ENCODE measurements around the gene RMI1.
A peak's percentile ranks its signal among the peaks of the same experiment; 100 is the strongest.

The RMI1 gene

GRCh38 chr9:83971485-83971884 is 9.1 kb upstream of the RMI1 start:
- DNase-seq: no peak

GRCh38 chr9:83972286-83972685 is 8.3 kb upstream of the RMI1 start:
- no peak for DNase-seq

- no peak for DNase-seq
These were observed 5.3 kb upstream of the RMI1 start for GRCh38 chr9:83975300-83975699.

- DNase-seq: no peak
These were observed 4.2 kb upstream of the RMI1 start for GRCh38 chr9:83976372-83976771.

GRCh38 chr9:83977196-83977595 is 3.4 kb upstream of the RMI1 start:
- DNase-seq: no peak

- DNase-seq: peak; percentile 79
These were observed 1.4 kb upstream of the RMI1 start for GRCh38 chr9:83978992-83979811.

- DNase-seq: peak; percentile 99
These were observed 702 bp upstream of the RMI1 start, which contains the start of gene HNRNPK for GRCh38 chr9:83979812-83980394. TSS of gene HNRNPK (minus strand) at chr9:83980215. CDS start at chr9:83978252, 1,963 bp downstream.

- DNase-seq: peak; percentile 12
These were observed 694 bp downstream of the RMI1 start for GRCh38 chr9:83981126-83981871.

GRCh38 chr9:83986195-83986594 is 5.6 kb downstream of the RMI1 start:
- DNase-seq: no peak

GRCh38 chr9:83986765-83987401 is 6.3 kb downstream of the RMI1 start:
- DNase-seq: no peak

- DNase-seq: no peak
These were observed 6.8 kb downstream of the RMI1 start for GRCh38 chr9:83987402-83987791.

- DNase-seq: no peak
These were observed 7.8 kb downstream of the RMI1 start for GRCh38 chr9:83988411-83988810.

GRCh38 chr9:83991355-83991754 is 10.8 kb downstream of the RMI1 start:
- no peak for DNase-seq

GRCh38 chr9:83992407-83992806 is 11.8 kb downstream of the RMI1 start:
- no peak for DNase-seq

GRCh38 chr9:83992901-83993300 is 12.3 kb downstream of the RMI1 start:
- no peak for DNase-seq

GRCh38 chr9:83996126-83996525 is 15.5 kb downstream of the RMI1 start:
- no peak for DNase-seq

- DNase-seq: no peak
These were observed 18.7 kb downstream of the RMI1 start for GRCh38 chr9:83999141-83999918.

- DNase-seq: no peak
These were observed 19.6 kb downstream of the RMI1 start for GRCh38 chr9:84000186-84000585.

GRCh38 chr9:84001621-84002020 is 21.0 kb downstream of the RMI1 start:
- DNase-seq: no peak

GRCh38 chr9:84002344-84002743 is 21.7 kb downstream of the RMI1 start:
- no peak for DNase-seq

GRCh38 chr9:84003246-84003645 is 22.6 kb downstream of the RMI1 start:
- DNase-seq: no peak

GRCh38 chr9:84007662-84008061 is 27.1 kb downstream of the RMI1 start:
- no peak for DNase-seq
